GM21367 (cell line): ENCODE measurements around the gene SCUBE2.
"Not testable (repeated sequence)": the region's sequence is repeated elsewhere in the genome, so short reads cannot be mapped to it uniquely, and the experiment has no call there.

Source experiments
- ATAC-seq: cut with Tn5 transposase; IDR thresholded peaks from one replicate; pipeline ENCODE4 v1.9.1; 2021; ENCODE audit not compliant: unreplicated experiment

SCUBE2 gene

DNA sequence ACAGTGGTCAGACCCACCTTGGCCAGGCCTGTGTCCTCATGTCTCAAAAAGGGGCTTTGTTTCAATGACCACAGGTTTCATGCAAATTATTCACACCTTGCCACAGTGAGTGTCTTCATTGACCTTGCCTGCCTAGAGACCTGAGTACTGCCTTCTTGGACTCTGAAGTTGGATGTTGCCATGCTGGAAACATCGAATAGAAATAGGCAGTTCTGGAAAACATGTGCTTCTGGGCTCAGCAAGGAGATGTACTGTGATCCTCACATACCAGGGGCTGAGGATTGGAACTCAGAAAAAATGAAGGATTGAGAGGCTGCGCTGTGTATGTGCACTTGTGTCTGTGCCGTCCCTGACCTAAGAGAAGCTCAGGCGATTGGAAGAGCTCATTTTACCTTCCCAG lies 78.0 kb downstream of the SCUBE2 start:
- ATAC-seq: no peak

DNA sequence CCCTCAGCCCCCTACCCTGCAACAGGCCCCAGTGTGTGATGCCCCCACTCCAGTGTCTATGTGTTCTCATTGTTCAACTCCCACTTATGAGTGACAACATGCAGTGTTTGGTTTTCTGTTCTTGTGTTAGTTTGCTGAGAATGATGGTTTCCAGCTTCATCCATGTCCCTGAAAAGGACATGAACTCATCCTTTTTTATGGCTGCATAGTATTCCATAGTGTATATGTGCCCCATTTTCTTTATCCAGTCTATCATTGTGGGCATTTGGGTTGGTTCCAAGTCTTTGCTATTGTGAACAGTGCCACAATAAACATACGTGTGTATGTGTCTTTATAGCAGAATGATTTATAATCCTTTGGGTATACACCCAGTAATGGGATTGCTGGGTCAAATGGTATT lies 81.9 kb downstream of the SCUBE2 start:
- ATAC-seq: not testable (repeated sequence)

DNA sequence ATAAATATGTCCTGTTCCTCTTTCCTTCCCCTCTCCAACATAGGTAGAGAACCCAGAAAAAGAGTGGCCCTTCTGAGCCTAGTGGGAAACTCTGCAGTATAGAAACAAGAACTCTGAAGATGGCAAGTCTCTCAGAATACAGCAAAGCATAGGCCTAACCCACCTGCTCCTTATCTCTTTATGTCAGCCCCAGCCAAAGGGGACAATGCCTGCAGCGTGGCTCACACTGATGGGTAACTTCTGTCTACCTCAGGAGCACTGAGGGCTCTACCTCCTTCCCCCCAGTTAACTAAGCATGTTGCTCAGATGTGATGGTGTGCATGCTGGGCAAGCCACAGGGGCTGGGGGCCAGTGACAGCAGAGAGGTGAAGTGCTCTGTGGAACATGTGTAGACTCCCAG lies 82.7 kb downstream of the SCUBE2 start:
- ATAC-seq: no peak

DNA sequence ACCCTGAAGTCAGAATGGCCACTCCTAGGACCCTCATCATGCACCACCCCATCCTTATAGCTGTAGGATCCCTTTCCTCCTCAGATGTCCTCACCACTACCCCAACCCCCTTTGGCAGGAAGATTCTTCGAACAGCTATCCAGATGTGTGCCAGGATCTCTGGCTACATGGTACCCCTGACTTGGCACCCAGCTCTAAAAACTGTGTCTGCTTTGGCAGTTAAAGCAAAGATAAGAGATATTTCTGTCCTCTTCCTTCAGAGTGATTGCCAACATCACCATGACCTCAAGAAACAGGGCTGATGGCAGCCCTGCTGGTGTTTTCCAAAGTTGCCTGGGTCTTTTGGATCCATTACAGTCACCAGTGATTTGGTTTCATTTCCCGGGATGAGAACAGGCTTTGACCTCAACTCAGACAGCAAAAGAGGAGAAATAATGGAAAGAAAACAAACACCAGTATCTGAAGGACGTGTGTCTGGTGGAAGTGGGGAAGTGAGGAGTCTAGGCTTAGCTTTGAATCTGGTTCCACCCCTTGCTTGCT lies 83.3 kb downstream of the SCUBE2 start:
- no peak for ATAC-seq

DNA sequence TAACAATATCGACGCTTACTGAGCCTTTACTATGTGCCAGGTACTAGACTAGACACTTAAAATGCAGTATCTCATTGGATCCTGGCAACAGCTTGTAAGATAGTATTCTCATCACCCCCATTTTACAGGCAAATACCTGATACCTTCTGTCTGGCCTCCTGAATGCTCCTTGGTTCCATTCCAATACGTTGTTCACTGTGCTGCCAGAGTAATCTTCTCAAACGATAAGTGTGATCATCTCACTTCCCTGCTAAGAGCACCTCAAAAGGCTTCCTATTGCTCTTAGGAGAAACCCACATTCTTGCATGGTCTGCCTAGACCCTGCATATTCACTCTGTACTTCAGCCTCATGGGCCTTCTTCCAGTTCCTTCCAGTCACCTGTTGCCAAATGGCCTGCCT lies 86.3 kb downstream of the SCUBE2 start:
- no peak for ATAC-seq

DNA sequence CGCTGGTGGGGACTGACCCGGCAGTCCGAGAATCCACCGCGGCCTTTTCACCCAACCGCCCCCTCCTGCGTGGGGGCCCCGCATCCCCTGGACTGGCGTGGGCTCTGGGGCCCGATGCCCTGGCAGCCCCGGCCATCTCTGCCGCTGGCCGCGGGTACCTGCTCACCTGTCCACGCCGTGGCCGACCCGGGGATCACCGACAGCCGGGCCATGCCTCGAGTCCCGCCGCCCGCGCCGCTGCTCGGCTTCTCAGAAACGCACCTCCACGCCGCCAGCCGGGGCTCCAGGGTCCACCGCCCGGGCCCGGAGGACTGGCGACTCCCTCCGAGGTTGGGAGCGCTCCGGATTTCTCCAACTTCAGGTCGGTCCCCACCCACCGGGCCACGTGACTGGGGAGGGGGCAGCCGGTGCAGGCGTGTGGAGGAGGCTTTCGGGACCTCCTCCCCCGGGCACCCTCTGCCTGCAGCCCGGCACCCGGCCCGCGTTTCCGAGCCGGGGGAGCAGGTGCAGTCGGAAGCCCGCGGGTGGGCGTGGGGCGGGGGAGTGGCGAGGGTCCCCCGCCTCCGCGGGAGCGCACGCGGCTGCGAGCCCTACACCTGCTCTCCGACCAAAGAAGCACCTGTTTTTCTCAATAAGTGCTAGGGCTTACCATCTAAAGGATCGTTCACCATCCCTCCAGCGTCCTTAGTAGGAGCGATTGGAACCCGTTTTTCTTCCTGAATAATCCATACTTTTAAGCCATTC lies 87.0 kb downstream of the SCUBE2 start:
- ATAC-seq: no peak

DNA sequence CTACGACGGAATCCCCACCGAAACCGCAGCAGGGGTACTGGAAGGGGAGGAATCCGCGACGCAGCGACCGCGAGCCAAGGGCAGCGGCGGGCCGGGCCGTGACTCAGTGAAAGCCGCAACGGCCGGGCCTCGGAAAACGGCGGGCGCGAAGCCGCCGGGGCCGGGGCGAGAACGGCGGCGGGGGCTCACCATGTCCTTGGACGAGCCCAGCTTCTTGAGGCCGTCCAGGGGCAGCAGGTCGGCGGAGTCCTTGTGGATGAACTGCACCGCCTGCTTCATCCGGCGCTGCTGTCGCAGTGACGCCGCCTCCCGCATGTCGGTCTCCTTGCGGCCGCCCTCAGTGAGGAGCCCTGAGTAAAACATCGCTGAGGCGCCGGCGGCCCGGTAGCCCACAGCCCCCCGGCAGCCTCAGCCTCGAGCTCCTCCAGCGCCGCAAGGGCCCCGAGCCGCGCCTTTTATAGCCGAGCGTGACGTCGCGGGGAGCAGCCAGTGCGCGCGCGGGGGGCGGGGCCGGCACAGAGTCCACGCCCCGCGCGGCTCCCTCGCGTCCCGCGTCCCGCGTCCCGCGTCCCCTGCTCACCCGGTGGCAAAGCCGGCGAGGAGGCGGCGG lies 87.7 kb downstream of the SCUBE2 start, which contains the start of gene NRIP3:
Gene NRIP3 (minus strand): TSS at position 429 of the 610 bp plus-strand sequence. CDS start 66 bp downstream, at position 363.
- no peak for ATAC-seq

DNA sequence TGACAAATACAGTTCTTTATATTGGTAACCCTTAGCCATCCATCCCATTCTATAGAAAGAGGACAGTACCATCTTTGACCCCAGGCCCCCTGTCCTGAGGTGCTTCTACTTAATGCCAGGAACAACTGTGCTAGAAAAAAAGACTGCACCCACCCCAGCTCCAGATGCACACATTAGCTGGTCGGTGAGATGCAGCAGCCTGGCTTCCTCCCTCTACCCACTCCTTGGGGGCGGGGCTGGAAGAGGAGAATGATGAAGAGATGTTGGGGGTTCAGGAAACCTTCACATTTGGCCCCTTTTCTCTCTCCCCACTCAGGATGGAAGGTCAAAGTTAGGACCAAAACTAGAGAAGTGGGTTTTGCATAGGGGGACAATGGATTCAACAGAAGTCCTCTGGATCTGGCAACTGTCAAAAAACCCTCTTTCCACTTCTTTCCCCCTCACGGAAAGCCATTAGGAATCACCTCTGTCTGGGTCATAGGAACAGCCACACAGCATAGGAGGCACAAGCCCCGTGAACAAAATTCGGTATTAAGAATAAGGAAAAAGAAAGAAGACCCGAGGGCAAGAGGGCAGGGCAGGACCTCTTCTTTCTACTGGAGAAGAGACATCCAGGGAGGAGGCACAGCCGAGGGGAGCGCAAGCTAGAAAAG lies 88.4 kb downstream of the SCUBE2 start:
- no peak for ATAC-seq

DNA sequence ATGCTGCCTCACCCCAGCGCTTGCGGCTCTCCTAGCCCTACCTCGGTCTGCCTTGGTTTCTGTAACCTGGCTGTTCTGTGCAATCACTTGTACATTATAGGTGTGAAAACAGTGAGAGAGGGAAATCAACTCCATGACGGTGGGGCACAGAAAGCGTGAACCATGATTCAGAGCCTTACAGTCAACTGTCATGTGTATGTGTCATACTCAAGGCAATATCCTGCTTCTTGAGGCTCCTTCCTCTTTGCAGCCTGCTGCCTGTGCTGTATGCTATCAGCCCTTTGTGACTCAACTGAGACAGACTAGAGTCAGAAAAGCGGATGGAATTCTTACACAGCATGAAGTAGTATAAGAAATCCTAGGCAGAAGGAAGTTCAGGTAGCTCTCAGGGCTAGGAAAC lies 89.7 kb downstream of the SCUBE2 start:
- ATAC-seq: no peak

DNA sequence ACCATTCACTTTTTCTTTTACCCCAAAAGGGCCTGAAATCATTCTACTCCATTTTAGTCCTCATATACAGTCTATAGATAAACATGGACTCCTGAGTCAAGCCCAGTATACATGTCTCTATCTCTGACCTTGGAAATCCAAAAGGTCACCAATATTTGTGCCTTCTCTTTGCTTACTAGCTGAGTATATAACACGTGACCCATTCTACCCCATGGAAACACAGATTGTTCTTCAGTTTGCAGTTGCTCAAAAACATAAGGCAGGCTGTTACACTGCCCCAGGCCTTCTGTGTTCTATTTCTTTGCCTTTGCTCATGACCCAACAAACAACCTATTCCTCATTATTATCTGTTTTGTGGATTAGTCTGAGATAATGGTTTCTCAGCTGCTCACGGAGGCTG lies 93.4 kb downstream of the SCUBE2 start:
- ATAC-seq: no peak

DNA sequence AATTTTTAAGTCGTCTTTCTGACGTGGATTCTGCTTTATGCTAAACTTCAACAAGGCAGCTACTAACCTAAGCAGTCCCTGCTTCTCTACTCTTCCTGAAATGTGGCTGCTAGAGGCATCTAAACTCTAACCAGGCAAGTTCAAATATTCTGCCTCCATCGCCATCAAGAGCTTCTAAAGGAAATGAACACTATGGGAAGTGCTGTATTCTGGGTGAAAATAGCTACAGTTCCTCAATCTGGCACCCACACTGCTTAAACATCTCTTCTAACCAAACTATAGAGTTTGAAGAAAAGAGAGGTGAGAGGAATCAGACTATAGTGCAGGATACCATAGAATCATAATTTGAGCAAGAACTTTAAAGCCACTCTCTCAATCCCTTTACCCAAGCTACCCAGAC lies 93.9 kb downstream of the SCUBE2 start:
- ATAC-seq: no peak

DNA sequence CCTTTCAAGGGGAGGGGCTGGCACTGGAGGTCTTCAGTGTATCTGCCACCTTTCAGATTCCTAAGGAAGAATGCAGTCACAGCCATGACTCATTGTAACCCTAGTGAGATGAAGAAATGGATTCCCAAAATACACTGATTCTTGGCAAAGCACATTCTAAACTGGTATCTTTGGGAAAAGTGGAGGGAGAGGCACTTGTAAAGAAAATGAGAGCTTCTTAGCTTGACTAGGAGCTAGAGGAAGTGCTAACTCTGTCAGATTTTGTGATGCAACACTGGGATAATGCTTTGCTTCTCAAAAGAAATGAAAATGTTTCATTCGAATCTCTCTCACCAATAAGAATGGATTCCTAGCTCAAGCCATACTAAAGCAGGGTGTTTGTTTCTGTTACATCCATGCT lies 101.9 kb downstream of the SCUBE2 start:
- ATAC-seq: no peak

DNA sequence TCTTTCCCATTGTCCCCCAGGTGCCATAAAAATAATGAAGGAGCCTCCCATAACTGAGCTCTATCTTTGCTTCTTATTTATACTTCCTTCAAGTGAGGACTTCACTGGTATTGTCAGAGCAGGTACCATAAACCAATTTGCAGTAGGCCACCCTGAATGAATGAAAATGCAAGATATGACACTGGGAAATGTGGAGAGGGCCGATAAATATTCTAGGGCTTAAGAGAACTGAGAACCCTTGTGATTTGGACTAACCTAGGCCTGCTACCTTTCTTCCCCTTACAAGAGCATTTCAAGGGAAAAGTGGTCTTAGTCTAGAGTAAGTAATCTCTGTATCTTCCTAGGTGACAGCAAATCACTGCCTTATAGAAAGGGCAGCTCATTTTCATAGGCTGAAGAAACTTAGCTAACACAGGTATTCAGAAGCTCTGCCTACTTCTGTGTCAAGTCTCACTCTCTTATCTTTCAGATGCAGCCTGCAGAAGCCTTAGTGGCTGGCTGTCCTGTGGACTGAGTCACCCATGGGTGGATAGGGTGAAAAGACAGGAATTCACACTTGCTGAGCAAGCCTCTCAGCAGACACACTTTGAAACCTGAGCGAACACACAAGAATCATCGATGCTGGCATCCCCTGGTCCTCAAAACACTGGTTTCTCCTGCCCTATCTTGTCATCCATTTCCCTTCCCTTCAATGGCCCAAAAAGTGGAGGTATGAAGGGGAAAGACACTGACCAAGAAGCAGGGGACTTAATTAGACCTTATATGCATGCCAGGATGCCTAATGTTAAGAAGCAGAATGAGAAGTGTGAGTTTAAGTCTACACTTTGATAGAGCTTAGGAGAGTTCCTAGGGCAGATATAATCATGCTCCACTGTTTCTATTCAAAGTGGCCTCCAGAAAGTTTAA lies 102.8 kb downstream of the SCUBE2 start:
- ATAC-seq: no peak

DNA sequence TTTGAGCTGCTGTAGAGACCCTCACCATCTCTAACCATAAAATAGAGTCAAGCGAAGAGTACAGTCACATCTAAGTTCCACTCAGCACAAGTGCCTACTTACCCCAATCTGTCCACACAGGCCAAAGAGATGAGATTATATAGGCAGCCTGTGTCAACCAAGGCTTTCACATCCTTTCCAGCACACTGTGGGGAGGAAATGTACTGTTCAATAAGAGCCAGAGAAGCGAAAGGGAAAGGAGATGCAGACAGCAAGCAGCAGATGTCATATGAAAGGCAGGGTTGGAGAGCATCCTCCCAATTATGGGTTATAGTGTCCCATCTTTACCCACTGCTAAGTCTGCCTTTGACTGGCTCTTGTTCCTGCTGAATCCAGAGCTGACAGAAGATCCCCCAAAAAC lies 104.0 kb downstream of the SCUBE2 start:
- ATAC-seq: no peak

DNA sequence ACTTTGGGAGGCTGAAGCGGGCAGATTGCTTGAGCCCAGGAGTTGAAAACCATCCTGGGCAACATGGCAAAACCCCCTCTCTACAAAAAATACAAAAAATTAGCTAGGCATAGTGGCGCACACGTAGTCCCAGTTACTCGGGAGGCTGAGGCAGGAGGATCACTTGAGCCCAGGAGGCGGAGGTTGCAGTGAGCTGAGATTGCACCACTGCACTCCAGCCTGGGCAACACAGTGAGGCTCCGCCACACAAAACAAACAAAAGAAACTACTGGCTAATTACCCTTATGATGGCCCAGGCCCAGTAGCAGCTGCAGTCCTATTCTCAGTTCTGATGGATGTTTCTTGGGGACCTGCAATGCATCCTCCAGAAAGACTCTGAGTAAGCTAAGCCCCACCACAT lies 104.6 kb downstream of the SCUBE2 start:
- not testable (repeated sequence) for ATAC-seq

DNA sequence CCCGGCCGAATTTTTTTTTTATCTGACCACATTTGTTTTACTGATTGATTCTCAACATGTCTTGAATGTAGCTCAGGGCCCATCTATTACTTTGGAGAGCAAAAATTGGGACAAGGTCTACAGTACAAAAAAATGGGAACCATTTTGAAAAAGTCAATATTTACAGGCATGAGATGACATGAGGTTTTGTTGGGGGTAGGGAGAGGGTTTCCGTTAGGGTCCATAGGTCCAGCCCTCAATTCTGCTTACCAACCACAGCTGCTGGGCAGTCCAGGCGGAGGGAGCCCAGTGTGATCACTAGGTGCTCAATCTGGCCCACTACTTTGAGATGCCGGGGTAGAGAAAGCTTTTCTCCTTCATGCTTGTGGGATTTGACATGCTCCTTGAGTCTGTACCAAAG lies 105.9 kb downstream of the SCUBE2 start:
- ATAC-seq: no peak

DNA sequence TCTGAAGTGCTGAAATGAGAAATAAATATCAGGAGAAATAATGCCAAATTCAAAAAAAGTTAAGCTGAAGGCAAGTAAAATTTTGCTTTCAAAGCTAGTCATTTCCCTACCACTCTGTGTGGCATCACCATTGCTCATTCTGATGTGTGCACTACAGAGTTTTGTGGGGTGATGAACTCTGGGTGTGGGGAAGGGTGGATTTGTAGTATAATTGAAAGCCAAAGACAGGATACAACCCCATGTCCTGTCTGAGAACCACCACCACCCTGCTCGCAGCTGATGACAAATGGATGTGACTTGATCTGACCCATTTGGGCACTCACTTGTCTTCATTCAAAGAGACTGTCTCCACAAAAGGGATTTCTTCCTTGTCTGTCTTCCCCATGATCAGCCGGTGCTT lies 107.8 kb downstream of the SCUBE2 start:
- no peak for ATAC-seq

DNA sequence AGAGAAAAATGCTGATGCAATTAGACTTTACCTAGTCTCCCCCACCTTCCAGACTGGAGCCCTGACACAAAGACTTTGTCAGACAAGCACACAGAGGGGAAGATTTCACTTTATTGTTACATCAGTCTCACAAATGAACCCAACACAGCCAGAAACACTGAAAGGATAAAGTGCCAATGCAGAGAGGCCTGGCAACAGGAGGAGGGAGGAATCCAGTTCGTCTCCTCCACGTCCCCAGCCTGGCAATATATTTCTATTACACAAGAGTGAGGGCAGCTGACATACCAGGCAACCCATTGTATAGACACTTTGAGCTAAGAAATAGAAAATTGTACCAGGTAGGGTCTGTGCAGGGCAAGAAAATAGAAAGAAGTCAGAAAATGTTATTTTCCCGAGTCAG lies 110.9 kb downstream of the SCUBE2 start:
- ATAC-seq: no peak

DNA sequence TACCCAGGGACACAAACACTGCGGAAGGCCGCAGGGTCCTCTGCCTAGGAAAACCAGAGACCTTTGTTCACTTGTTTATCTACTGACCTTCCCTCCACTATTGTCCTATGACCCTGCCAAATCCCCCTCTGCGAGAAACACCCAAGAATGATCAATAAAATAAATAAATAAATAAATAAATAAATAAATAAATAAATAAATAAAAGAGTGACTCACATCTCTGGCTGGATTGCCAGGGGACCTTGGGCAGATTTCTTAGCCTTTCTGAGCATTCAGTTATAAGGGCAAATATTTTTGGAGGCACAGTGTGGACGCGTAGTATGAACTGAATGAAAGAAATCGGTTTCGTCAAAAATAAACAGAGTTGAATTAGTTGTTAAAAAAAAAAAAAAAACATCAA lies 112.0 kb downstream of the SCUBE2 start:
- ATAC-seq: not testable (repeated sequence)

DNA sequence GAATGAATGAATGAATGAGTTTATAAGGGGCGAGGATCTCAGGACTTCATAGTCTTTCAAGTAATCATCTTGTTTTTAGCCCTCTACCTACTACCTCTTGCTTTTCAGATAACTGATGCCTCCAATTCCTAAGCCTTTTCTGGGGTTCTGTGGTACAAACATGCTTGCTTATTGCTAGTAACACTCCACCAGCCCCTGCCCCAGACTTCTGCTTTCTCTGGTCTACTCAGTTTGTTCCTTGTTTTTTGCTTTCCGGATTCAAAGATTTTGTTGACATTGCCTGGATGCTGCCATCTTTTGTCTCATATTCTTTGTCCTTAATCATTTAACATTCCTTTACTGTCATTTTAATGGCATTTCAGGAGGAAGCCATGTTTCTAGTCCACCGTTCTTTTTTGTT lies 118.3 kb downstream of the SCUBE2 start:
- no peak for ATAC-seq

DNA sequence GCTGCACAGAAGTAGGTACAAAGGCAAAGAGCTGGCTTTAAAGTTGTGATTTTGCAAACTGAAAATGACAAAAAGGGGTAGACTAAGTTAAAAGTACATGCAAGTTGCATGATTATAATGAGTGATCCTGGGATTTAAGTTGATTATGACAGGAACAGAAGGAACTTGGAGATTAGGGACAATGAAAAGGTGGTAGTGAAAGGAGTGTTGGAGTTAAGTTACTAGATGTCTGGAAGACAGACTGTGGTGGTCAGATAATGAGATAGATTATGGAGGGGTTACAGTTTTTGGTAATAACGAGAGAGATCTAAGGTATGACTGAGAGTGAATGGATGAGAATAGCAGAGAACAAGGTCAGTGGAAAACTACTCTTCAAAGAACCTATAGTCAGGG lies 119.5 kb downstream of the SCUBE2 start:
- ATAC-seq: no peak
